Retinal pigment epithelial cell (primary cell): ENCODE measurements around the gene MYO1E.
"Not testable (repeated sequence)": the region's sequence is repeated elsewhere in the genome, so short reads cannot be mapped to it uniquely, and the experiment has no call there.

ENCODE experiments used
- DNase-seq: peaks from one replicate; pipeline ENCODE4 v3.0.0-alpha.2; 2010; ENCODE audit warnings: low read depth
- H3K4me3 ChIP-seq: 2 replicates; pipeline ENCODE4 v1.5.1; 2011; ENCODE audit warnings: mild to moderate bottlenecking, low read length, control low read depth, moderate library complexity
- CTCF ChIP-seq: conservative IDR thresholded peaks from 2 replicates; pipeline ENCODE4 v1.5.1; 2011; ENCODE audit warnings: low read depth, low read length, control low read depth, inconsistent platforms

The MYO1E gene

GRCh38 chr15:59282515-59283337 is 89.9 kb downstream of the MYO1E start:
- H3K4me3 ChIP-seq, result no peak overlapping the region
- no peak for TF ChIP-seq CTCF
- DNase-seq, result no peak

- no peak for DNase-seq
- no peak overlapping the region for H3K4me3 ChIP-seq
- TF ChIP-seq CTCF, result no peak
Observed at GRCh38 chr15:59281699-59282098, 91.0 kb downstream of the MYO1E start.

- TF ChIP-seq CTCF, result no peak
- no peak for DNase-seq
- H3K4me3 ChIP-seq, result no peak overlapping the region
Observed at GRCh38 chr15:59280855-59281254, 91.8 kb downstream of the MYO1E start.

- DNase-seq, H3K4me3 ChIP-seq: not testable (repeated sequence)
Observed at GRCh38 chr15:59280292-59280691, 92.4 kb downstream of the MYO1E start.

- no peak for TF ChIP-seq CTCF
- DNase-seq, result no peak
- H3K4me3 ChIP-seq, result no peak overlapping the region
Observed at GRCh38 chr15:59279023-59279422, 93.6 kb downstream of the MYO1E start.

GRCh38 chr15:59278120-59278519 is 94.6 kb downstream of the MYO1E start:
- no peak for TF ChIP-seq CTCF
- no peak overlapping the region for H3K4me3 ChIP-seq
- no peak for DNase-seq

- H3K4me3 ChIP-seq, result no peak overlapping the region
- DNase-seq, result no peak
- TF ChIP-seq CTCF, result no peak
Observed at GRCh38 chr15:59276225-59277178, 96.2 kb downstream of the MYO1E start.
